SU-DHL-6 (cell line): ENCODE data around the gene TUFT1.

Experiments
- EZH2phosphoT487 ChIP-seq: fragments of 200-600 bp; sonication (generic), shearing (Covaris generic); conservative IDR thresholded peaks from 2 replicates; pipeline ENCODE4 v1.6.1; 2018; ENCODE audit warnings: mild to moderate bottlenecking, antibody characterized with exemption, low read length, moderate library complexity, mixed read lengths
- TF ChIP-seq, protein P1 (sequence below): fragments of 200-600 bp; sonication (generic); IDR thresholded peaks from one replicate; pipeline ENCODE4 v1.5.1; 2017; ENCODE audit warnings: antibody characterized with exemption, mild to moderate bottlenecking, low read length, moderate library complexity; ENCODE audit not compliant: insufficient read depth, poor library complexity, severe bottlenecking

DNA sequence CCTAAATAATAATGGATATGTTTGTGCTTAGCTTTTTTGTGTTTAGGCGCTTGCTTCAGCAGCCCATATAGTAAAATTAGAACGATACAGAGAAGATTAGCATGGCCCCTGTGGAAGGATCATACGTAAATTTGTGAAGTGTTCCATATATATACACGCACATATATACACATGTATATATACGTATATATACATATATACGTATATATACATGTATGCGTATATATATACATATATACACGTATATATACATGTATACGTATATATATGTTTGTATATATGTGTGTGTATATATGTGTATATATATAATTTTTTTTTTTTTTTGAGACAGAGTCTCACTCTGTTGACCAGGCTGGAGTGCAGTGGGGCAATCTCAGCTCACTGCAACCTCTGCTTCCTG is 89.2 kb downstream of the TUFT1 start:
- TF ChIP-seq, protein P1, sequence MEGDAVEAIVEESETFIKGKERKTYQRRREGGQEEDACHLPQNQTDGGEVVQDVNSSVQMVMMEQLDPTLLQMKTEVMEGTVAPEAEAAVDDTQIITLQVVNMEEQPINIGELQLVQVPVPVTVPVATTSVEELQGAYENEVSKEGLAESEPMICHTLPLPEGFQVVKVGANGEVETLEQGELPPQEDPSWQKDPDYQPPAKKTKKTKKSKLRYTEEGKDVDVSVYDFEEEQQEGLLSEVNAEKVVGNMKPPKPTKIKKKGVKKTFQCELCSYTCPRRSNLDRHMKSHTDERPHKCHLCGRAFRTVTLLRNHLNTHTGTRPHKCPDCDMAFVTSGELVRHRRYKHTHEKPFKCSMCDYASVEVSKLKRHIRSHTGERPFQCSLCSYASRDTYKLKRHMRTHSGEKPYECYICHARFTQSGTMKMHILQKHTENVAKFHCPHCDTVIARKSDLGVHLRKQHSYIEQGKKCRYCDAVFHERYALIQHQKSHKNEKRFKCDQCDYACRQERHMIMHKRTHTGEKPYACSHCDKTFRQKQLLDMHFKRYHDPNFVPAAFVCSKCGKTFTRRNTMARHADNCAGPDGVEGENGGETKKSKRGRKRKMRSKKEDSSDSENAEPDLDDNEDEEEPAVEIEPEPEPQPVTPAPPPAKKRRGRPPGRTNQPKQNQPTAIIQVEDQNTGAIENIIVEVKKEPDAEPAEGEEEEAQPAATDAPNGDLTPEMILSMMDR: no peak
- TF ChIP-seq EZH2phosphoT487: no peak
